GM12891 (cell line): Measurements from ENCODE around the gene MAP4K4.

Experiments
- PAX5 ChIP-seq: IDR thresholded peaks from 2 replicates; pipeline ENCODE4 v1.6.1; 2011; ENCODE audit warnings: low read length, moderate library complexity, mild to moderate bottlenecking; ENCODE audit not compliant: insufficient read depth, severe bottlenecking
- POLR2A ChIP-seq: IDR thresholded peaks from 2 replicates; pipeline ENCODE4 v1.6.1; 2011; ENCODE audit warnings: low read depth, low read length, control low read depth
- POLR2AphosphoS5 ChIP-seq: IDR thresholded peaks from 2 replicates; pipeline ENCODE4 v1.6.1; 2011; ENCODE audit warnings: low read depth, low read length, control low read depth
- POU2F2 ChIP-seq: IDR thresholded peaks from 2 replicates; pipeline ENCODE4 v1.6.1; 2011; ENCODE audit warnings: low read depth, mild to moderate bottlenecking, control low read depth, low read length, moderate library complexity
- SPI1 ChIP-seq: IDR thresholded peaks from 2 replicates; pipeline ENCODE4 v1.6.1; 2011; ENCODE audit warnings: low read depth, low read length, control low read depth
- TAF1 ChIP-seq: IDR thresholded peaks from 2 replicates; pipeline ENCODE4 v1.6.1; 2011; ENCODE audit warnings: low read depth, low read length, control low read depth

DNA sequence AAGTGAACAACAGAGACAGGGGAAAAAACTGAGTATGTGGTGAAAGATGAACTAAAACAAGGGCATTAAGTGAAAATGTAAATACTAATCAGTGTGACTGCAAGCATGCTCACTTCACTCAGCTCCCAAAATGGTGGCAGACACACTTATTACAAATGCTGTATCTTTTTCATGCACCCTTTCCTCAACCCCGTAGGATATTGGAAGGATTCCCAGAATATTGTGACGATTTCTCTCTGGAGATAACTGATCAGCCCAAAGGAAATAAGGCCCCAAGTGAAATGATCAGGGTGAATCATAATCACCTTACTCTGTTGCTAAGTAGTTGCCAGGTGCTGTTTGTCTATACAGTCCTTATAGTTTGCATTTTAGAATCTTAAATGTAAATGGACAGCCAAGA, 155.3 kb downstream of the MAP4K4 start:
- TF ChIP-seq POLR2A (no peak), POLR2AphosphoS5 (no peak), SPI1 (no peak), PAX5 (no peak), TAF1 (no peak), POU2F2 (no peak)
